Activated CD4-positive, alpha-beta T cell treated with anti-CD3 and anti-CD28 coated beads, Interleukin-2, amount 50 U/mL, for 16 hours (primary cell): Measurements from ENCODE around the gene UPK3A.
A peak's percentile ranks its signal among the peaks of the same experiment; 100 is the strongest.
"Not testable (repeated sequence)": the region's sequence is repeated elsewhere in the genome, so short reads cannot be mapped to it uniquely, and the experiment has no call there.

Experiments
- DNase-seq: peaks from one replicate; pipeline ENCODE4 v3.0.0-alpha.2; 2020

UPK3A gene

DNA sequence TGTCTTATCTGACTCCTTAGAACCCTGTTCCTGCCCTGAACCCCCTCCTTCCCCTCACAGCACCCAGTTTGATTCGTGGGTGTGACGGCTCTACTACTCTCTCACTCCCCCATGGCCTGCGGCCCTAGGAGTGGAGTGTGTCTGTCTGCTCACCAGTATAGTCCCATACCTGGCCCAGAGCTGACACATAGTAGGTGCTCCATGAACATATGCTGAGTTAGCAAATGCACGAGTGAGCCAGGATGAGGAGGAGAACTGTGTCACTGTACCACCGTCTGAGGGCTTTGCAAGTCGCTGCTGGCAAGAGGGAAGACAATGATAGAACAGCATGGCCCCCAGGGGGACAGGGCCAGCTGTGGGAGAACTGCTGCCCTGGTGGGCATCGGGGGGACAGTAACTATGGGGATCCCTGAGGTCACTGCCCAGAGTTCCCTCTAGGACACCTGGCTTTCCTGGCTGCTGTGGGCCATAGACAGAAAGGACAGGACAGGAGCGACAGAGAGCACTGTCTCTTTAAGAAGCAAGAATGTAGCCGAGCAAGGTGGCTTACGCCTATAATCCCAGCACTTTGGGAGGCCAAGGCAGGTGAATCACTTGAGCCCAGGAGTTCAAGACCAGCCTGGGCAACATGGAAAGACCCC lies 24.9 kb upstream of the UPK3A start:
- DNase-seq = no peak

- DNase-seq = not testable (repeated sequence)
Measured at GRCh38 chr22:45260395-45260759, 24.4 kb upstream of the UPK3A start.

- no peak for DNase-seq
Measured at GRCh38 chr22:45261407-45262088, 23.2 kb upstream of the UPK3A start.

GRCh38 chr22:45262195-45262930 lies 22.4 kb upstream of the UPK3A start:
- DNase-seq = no peak

DNA sequence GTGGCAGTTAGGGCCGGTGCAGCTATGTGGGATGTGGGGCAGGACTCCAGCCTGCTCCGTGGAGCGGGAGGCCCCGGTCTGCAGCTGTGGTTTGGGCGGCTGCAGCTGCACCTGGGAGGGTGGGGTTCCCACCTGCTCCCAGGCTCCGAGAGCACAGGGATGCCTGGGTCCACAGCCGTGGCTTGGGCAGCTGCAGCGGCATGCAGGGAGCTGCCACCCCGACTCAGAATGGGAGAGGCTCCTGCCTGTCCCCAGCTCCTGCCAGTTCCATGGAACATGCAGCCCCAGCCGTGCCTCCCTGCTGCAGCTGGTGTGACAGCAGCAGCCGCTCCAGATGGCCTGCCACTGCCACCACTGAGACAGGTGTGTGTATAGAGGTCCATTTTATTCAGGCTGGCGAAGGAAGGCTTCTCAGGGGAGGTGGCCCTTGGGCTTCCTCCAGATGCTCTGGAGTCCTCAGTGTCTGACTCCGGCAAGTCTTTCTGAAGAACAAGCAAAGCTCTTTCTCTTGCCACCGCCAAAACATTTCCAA lies 21.8 kb upstream of the UPK3A start:
- DNase-seq = no peak

GRCh38 chr22:45263463-45264269 lies 21.1 kb upstream of the UPK3A start:
- no peak for DNase-seq

DNA sequence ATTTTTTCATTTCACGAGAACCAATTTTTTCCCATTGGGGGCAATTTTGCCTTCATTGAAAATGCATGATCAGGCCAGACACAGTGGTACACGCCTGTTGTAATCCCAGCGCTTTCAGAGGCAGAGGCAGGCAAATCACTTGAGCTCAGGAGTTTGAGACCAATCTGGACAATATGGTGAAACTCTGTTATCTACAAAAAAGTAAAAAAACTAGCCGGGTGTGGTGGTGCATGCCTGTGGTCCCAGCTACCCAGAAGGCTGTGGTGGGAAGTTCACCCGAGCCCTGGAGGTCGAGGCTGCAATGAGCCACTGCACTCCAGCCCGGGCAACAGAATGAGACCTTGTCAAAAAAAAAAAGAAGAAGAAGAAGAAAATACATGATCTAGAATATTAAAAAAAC lies 19.2 kb upstream of the UPK3A start:
- DNase-seq = no peak

GRCh38 chr22:45268167-45268957 lies 16.4 kb upstream of the UPK3A start:
- DNase-seq = no peak

DNA sequence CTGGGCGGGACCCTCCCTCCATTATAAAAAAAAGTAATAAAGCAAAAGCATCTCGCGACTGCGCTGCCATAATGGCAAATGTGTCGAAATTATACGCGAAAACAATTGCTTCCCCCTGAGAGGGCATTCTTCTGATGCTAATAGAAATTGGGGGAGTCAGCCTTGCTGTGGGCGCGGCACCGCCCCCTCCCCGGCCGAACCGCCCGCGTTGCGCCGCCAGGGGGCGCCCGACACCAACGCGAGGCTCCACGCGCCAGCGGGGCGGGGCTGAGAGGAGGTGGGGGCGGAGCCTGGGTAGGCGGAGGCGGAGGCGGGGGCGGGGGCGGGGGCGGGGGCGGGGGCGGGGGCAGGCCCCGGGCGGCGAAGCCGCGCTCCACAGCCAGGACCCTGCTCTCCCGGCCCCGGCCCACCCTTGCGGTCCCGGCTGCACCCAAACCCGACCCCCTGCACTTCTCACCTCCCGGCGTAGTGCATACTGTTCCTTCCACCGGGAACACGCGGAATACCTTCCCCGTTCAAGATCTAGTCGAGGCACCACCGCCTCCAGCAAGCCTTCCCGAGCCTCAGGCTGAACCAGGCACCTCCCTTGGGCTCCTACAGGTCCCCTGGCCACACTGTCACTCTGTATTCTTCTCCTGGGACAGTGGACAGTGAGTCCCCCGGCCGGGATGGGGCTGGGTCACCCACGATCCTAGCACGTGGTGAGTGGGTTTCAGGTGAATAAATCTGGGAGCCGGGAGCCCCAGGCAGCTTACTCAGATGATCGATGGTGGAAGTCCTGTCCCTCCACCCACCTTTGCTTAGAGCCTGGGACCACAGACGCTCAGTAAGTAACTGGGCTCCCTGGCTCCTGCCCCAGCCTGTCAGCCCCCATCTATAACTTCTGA lies 15.5 kb upstream of the UPK3A start:
- peak; percentile 87 for DNase-seq

DNA sequence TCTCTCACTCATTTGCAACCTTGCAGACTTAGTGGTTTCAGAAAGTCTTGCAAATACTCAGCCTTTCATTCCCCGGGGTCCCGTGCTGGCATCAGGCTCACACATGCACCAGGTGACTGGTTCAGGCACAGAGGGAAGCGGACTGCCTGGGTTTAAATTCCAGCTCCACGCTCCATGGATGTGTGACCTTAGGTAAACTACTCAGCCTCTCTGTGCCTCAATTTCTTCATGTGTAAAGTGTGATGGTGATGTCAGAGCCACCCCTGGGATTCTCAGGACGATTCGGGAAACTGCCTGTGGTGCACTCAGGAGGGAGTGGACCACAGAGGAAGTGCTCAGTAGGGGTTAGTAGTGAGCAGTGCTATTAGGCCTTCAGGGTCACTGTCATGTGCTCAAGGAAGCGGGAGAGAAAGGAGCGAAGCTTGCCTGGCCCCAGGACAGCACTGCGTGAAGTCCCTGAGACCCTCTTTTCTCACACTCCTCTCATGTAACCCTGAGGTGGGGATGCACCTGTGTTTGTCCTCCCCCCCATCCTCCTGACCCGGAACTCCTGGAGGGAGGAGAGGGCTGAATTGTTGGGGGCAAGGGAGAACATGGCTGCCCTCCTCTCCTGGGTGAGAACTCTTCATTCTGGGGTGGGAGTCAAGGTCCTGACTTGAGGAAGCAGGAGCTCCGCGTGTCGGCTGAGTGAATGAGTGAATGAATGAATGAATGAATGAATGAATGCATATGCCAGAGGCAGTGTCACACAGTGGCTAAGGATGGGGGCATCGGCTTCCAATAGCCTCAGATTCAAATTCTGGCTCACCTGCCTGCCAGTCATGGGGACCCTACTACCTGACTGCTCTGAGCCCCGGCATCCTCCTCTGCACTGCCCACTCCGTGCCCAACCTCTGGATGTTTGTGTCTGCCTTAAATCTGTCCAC lies 14.4 kb upstream of the UPK3A start:
- DNase-seq = no peak

DNA sequence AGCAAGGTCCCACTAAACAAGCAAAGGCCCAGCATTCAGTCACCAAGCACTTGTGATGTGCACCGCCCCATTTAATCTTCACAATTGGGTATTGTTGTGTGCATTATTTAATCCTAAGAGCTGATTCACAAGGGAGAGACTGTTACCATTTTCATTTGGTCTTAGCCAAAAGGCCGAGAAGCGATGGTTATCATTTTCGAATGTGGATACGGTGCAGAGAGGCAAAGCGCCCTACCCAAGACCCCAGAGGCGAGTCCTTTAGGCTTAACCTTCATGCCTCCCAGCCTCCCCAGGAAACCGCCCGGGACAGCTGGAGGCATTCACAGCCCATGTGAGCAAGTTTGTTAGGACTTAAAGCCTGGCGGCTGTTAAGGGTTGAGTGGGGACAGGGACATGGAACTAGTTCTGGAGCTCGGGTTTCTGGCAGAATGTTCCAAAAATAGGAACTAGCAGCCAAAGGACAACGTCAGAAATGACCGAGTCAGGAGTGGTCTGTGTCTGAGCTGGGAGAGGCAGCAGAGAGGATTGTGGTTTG lies 13.0 kb upstream of the UPK3A start:
- DNase-seq = no peak

DNA sequence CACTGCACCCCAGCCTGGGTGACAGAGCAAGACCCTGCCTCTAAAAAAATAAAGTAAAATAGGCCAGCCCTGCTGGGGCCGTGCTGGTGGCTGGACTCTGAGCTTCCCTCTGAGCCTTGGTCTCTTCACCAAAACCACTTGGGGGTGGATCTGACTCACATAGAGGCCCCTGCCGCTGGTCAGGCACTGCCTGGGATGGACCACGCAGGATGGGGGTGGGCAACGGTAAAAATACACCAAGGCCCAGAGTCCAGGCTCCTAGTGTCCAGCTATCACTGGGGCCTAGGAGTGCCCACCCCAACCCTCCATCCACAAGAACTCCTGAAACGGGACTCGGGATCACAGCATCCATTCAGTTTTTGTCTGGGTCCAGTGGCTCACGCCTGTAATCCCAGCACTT lies 12.3 kb upstream of the UPK3A start:
- no peak for DNase-seq

DNA sequence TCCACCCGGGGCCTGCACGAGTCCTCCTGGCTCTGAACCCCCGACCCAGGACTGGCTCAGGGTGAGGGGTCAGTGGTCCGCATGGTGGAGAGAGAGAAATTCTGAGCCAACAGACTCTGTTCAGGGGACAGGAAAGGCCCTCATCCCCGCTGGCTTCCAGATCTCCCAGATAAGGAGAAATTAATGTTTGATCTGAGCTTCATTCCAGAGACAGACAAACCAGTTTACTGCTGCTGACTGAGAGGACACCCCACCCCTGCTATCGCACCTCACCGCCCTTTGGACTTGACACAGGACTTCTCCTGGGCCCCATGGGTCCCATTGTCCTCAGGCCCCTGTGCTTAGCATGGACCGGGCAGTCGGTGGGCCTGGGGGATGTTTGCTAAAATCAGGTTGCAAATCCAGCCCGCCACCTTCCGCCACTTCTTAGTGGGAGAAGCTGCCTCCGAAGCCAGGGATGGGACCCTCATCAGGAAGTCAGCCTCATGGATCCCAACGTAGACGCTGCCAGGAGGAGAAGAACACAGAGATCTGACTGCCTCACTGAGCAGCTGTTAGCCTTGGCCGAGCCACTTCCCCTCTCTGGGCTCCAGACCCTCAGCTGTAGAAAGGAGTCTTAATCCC lies 11.2 kb upstream of the UPK3A start:
- no peak for DNase-seq

DNA sequence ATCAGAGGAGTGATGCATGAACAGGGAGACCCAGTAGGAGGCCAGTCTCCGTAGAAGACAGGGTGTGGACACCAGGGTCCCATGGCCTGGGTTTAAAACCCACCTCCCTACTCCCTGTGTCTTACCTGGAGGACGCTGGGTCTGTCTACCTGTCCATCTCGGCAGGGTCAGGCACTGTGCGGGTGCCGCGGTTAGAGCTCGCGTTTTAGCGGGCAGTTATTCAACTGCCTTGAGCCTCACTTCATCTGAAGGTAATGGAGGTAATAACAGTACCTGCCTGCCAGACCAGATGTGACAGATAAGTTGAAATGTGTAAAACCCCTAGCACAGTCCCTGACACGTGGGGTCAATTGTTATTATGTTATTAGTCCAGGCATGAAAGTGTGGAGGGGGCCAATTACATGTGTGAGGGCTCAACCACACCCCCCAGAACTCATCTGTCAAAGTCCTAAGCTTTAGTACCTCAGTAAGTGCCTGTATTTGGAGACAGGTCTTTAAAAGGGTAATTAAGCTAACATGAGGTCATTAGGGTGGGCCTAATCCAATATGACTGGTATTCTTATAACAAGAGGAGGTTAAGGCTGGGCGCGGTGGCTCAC lies 8.1 kb upstream of the UPK3A start:
- no peak for DNase-seq

GRCh38 chr22:45277720-45278119 lies 7.0 kb upstream of the UPK3A start:
- not testable (repeated sequence) for DNase-seq

DNA sequence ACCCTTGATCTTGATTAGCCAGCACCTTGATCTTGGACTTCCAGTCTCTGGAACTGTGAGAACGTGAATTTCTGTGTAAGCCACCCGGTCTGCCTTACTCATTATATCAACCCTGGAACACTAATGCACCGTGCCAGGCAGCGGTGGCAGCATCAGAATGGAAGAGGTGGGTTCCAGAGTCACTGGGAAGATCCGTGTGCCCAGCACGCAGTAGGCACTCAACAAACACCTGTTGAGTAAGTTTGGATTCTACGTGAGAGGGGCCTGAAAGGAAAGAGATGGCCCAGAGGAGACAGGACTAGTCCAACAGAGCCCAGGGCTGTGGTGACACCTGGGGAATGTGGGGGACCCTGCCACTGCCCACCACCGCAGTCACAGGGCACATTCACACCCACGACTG lies 6.6 kb upstream of the UPK3A start:
- no peak for DNase-seq

GRCh38 chr22:45280587-45280980 lies 4.2 kb upstream of the UPK3A start:
- DNase-seq = no peak

GRCh38 chr22:45281010-45281409 lies 3.7 kb upstream of the UPK3A start:
- no peak for DNase-seq
